Measurements from ENCODE around the gene UBE2D2. TPM values are rescaled to one million over a fixed set of nuclear protein-coding genes. Genes with fewer than 3 reads are reported as not detected.

The UBE2D2 gene
- total and polyA plus RNA-seq, 2 of the 13 experiments (the other 11 are each of a cell fraction or from before 2014, with no cell fraction given) = 79.1 to 109 TPM

DNA sequence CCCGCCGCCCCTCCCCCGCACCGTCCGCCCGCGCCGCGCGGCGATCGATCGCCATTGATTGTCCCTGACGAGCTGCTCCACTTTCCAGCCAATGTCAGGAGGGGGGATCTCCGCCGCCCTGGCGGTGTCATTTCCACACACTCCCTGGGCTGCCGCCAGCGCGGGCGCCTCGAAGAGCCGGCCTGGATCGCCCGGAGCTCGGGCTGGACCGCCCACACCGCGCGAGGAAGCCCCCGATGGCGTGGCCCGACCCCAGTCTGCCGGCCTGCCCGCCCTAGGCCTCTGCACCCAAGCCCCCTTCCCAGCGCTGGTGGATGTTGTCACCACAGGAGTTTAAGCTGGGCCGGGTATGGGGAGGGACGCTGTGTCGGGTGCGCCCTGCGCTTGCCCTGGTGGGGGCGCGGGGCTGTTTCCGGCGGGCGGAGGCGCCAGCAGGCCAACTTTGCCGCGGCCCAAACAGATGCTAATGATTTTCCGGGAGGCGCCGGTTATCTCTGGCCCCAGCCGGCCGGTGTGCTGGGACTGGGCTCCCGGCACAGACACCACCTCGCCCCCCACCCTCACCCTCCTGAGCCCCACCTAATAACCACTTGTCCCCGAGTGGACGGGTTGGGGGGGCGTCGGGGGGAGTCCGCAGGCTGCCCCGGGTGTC is 76.4 kb downstream of the UBE2D2 start (continued):
- TF ChIP-seq, protein P1, sequence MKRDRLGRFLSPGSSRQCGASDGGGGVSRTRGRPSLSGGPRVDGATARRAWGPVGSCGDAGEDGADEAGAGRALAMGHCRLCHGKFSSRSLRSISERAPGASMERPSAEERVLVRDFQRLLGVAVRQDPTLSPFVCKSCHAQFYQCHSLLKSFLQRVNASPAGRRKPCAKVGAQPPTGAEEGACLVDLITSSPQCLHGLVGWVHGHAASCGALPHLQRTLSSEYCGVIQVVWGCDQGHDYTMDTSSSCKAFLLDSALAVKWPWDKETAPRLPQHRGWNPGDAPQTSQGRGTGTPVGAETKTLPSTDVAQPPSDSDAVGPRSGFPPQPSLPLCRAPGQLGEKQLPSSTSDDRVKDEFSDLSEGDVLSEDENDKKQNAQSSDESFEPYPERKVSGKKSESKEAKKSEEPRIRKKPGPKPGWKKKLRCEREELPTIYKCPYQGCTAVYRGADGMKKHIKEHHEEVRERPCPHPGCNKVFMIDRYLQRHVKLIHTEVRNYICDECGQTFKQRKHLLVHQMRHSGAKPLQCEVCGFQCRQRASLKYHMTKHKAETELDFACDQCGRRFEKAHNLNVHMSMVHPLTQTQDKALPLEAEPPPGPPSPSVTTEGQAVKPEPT (CRISPR knock-in tag; IDR thresholded peaks at IDR 0.05; ENCODE audit: low read depth) = 0 out of 2 replicates have a peak, but pooled peaks have one; percentile 46
- TF ChIP-seq ZNF570 (CRISPR knock-in tag; IDR thresholded peaks at IDR 0.05; ENCODE audit: borderline replicate concordance) (no peak), PAX8 (CRISPR knock-in tag; IDR thresholded peaks at IDR 0.05; ENCODE audit: borderline replicate concordance) (no peak), TCF7L2 (IDR thresholded peaks at IDR 0.05; ENCODE audit: low read depth, low read length) (no peak), PRDM10 (CRISPR knock-in tag; IDR thresholded peaks at IDR 0.05; ENCODE audit: low read depth) (peak; percentile 67; the same call in 1 of the 2 replicates), ZFP36L2 (CRISPR knock-in tag; IDR thresholded peaks at IDR 0.05) (no peak), RBFOX2 (IDR thresholded peaks at IDR 0.05; ENCODE audit: low read depth, low read length) (peak; percentile 57), AGO2 (optimal IDR thresholded peaks at IDR 0.05; ENCODE audit: low read depth, low read length) (peak; percentile 53), ZNF10 (CRISPR knock-in tag; IDR thresholded peaks at IDR 0.05; ENCODE audit: borderline replicate concordance, low read depth) (no peak), ZNF674 (CRISPR knock-in tag; IDR thresholded peaks at IDR 0.05; ENCODE audit: low read depth) (no peak), MXI1 (IDR thresholded peaks at IDR 0.05; ENCODE audit: borderline replicate concordance, low read depth, low read length) (peak; percentile 83; the same call in 1 of the 3 replicates), MEIS2 (CRISPR knock-in tag; IDR thresholded peaks at IDR 0.05) (no peak; the same call in 1 of the 2 replicates), PHF5A (CRISPR knock-in tag; IDR thresholded peaks at IDR 0.05; ENCODE audit: low read depth, unreplicated experiment) (peak; percentile 76), ZKSCAN5 (CRISPR knock-in tag; IDR thresholded peaks at IDR 0.05) (no peak), ZNF430 (CRISPR knock-in tag; IDR thresholded peaks at IDR 0.05) (peak; percentile 94), FOXK1 (CRISPR knock-in tag; IDR thresholded peaks at IDR 0.05; ENCODE audit: borderline replicate concordance, low read depth) (peak; percentile 27; the same call in 1 of the 2 replicates), SOX13 (IDR thresholded peaks at IDR 0.05) (no peak), SOX13 (CRISPR knock-in tag; conservative IDR thresholded peaks at IDR 0.05 in 1 of 2, IDR thresholded peaks at IDR 0.05 in 1 of 2) (peak in 1 of 2 experiments; percentile 64; a peak in 2 of 4 replicates), SIX1 (CRISPR knock-in tag; IDR thresholded peaks at IDR 0.05; ENCODE audit: borderline replicate concordance) (no peak; the same call in 1 of the 2 replicates), PLRG1 (conservative IDR thresholded peaks at IDR 0.05) (no peak), PHB2 (IDR thresholded peaks at IDR 0.05; ENCODE audit: partially characterized antibody) (no peak)
- TF ChIP-seq, protein P2, sequence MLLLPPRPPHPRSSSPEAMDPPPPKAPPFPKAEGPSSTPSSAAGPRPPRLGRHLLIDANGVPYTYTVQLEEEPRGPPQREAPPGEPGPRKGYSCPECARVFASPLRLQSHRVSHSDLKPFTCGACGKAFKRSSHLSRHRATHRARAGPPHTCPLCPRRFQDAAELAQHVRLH (CRISPR knock-in tag; IDR thresholded peaks at IDR 0.05; ENCODE audit: borderline replicate concordance, low read depth) = peak; percentile 86; the same call in 1 of the 2 replicates
